ACHN (cell line): ENCODE data around the gene DEDD2.
"Not testable (repeated sequence)": the region's sequence is repeated elsewhere in the genome, so short reads cannot be mapped to it uniquely, and the experiment has no call there.

Experiments
- DNase-seq: peaks from one replicate; pipeline ENCODE4 v3.0.0-alpha.2; 2015
- in situ Hi-C: cut with HindIII; loops from 2 replicates; pipeline ENCODE4 v1.10.0; 2017; ENCODE audit warnings: low sequenced_read_pairs, low pct_ligation_motif_present, low pct_unique_long_range_greater_than_20kb

The DEDD2 gene, protein sequence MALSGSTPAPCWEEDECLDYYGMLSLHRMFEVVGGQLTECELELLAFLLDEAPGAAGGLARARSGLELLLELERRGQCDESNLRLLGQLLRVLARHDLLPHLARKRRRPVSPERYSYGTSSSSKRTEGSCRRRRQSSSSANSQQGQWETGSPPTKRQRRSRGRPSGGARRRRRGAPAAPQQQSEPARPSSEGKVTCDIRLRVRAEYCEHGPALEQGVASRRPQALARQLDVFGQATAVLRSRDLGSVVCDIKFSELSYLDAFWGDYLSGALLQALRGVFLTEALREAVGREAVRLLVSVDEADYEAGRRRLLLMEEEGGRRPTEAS

DNA sequence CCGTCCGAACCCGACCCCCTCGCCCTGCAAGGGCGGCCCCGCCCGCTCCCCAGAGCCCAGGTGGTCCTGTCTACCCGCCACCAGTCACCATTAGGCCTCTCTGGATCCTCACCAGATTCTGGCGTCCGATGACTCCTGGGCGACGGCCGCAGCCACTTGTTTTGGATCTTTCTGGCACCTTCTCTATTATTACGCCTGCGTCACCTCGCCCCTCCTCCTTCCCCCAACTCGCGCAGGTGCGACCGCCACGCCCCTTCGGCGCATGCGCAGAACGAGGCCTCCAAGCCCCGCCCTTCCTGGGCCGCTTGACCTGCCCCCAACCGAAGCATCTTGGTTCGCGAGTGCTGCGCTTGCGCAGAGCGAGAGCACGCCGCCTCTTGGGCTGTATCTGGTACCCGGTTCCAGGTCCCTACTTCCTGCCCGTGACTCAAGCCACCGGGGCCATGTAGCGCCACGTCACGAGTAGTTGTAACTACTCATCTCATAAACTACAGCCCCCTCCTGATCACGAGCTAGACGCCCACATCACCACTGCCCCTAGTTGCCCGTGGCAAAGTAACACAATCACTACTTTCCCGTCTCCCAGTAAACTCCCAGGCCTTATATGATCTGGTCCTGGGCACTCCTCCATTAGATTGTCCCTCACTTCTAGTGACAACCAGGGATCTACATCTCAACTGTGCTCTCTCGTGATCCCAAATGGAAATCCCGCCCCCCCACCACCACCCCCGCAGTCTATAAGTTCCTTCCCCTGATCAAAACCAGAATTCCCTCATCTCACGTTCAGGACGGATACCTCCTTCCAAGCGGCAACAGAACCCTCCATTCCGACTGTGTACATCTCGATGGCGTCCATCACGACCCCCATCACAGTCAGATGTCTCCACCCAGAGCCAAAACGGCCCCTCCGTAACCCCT is at the start of gene DEDD2:
TSS of gene DEDD2 (minus strand) at position 158 of the 918 bp plus-strand sequence. CDS start 670 bp downstream, outside the sequence.
- DNase-seq, result peak; percentile 93
- in situ Hi-C loops, result no loop called here

DNA sequence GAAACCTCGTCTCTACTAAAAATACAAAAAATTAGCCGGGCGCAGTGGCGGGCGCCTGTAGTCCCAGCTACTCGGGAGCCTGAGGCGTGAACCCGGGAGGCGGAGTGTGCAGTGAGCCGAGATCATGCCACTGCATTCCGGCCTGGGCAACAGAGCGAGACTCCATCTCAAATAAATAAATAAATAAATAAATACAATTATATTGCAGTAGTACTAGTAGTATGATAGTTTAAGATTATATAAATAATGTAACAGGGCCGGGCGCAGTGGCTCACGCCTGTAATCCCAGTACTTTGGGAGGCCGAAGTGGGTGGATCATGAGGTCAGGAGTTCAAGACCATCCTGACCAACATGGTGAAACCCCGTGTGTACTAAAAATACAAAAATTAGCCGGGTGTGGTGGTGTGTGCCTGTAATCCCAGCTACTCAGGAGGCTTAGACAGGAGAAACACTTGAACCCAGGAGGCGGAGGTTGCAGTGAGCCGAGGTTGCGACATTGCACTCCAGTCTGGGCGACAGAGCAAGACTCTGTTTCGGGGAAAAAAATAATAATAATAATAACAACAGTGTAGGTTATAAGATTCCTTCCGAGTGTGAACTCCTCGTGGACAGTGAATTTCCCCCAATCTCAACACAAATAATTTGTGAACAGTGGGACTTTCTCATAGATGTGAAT is 49.6 kb upstream of the DEDD2 start:
- in situ Hi-C loops, DNase-seq: not testable (repeated sequence)

DNA sequence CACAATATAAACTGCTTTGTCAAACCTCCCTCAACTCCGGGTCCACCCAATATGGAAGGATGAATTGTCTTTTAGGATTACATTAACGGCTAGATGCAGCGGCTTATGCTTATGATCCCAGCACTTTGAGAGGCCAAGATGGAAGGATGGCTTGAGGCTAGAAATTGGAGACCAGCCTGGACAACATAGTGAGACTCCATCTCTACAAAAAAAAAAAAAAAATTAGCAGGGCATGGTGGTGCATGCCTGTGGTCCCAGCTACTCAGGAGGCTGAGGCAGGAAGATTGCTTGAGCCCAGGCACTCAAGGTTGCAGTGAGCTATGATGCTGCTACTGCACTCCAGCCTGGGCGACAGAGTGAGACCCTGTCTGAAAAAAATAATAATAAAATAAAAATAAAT is 48.6 kb upstream of the DEDD2 start:
- DNase-seq, in situ Hi-C loops: not testable (repeated sequence)

- no peak for DNase-seq
- in situ Hi-C loops, result no loop called here
Observed at GRCh38 chr19:42261763-42262162, 44.3 kb upstream of the DEDD2 start.

- in situ Hi-C loops, DNase-seq: not testable (repeated sequence)
Observed at GRCh38 chr19:42257842-42258241, 40.4 kb upstream of the DEDD2 start.

DNA sequence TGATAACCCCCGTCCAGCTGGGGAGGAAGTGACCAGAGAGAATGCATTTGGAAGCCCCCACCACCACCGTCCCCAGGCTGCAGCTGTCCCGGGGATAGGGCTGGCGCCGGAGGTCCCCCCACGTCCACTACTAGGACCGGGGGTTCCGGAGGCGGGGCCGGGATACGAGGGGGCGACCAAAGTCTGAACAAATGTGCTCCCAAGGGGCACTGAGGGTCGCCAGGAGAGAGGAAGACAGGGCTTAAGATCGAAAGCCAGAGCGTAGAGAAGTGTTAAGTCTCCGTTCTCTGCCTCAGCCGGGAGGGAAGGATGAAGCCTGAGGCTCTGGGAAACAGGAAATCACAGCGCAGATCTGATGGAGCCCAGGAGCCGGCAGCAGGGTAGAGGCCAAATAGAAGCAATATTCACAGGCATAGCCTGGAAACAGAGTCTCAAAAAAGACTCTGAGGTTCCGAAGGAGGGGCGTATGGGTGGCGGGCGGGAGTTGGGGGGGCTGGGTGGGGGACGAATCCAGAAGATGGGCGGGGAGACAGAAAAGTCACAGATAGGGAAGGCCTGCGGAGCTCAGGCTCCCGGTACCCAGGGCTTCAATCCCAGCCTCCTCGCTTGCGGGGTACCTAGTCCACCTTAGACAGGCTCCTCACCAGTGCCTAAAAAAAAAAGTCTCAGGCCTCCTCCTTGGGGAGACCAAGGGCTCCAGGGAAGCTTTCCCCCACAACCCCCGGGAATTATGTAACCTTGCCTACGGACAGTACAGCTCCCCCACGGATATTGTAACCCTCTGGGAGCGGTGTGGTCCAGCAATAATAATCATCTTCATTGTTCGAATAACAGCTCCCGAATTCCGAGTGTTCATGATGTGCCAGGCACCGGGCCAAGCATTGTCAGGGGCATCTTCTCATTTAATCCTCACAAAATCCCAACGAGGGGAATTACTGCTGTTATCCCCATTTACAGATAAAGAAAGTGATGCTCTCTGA is 38.6 kb upstream of the DEDD2 start:
- in situ Hi-C loops, result no loop called here
- peak; percentile 67 for DNase-seq

DNA sequence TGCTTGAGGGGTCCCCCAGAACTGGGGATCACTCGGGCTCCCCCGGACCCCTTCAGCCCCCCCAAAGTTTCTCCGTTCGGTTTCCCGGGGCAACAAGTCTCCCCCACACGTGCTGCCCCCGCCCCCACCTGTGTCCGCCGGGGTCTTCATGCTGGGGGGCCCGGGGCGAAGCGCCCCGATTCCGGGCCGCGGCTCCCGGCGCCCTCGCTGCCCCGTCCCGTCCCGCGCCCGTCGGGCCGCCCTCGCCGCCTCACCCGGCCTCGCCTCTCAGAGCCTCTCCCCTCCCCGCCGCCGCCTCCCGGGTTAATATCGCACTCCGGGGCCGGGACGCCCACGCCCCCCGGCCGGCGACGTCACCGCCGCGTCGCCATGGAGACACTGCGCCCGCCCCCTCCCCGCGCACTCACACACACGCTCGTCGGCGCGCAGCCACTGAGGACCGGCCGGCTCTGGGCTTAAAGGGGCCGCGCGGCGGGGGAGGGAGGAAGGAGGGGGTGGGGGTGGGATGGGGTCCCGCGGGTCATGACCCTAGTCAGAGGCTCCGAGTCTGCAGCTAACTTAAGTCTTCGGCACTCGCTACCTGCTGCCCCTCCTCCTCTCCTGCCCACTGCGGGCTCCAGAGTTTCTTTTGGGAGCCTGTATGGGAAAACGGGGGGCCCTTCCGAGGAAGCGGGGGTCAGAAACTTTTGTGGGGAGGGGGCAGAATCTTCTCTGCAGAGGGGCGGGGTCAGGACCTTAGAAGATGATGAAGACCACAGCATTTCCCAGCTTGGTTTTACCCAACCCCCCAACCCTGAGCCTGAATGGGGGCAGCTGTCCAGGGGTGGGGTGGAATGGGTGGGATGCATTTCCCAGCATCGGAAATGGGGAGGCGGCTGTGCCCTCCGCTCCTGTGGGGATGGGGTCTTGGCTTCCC is 37.6 kb upstream of the DEDD2 start, which contains the start of gene ERF:
TSS of gene ERF (minus strand) at position 279 of the 916 bp plus-strand sequence. CDS start at position 150, 129 bp downstream.
- in situ Hi-C loops, result no loop called here
- DNase-seq, result peak; percentile 86

DNA sequence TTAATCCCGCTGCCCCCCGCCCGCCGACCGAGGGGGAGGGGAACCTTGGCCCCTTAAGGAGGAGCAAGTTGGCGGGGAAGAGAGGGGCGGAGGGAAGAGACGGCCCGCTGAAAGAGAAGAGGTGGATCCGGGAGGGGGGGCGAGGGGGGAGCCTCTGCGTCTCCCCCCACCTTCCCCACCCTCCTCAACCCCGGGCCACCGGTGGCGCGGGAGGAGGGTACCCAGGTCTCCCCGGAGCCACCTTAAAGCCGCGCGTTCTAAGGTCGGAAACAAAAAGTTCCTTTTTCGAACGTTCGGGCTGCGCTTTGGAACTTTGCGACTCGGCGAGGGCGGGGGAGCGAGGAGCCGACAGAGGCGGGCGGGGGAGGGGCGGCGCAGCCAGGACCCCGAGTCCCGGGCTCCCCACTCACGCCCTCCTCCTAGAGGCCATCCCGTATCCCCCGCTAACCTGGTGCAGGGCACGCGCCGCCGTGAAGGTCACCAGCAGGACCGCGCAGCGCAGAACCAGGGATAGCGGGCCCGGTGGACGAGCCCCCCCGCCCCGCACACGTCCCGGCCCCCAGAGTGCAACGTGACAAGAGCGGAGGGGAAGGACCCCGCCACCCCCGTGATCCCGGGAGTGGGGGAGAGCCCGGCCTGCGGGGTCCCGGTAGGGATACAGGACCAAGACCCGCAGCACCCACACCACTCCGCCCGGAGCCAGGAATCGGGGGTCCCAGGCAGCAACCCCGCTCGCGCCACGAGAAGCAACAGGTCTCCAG is 36.8 kb upstream of the DEDD2 start:
- DNase-seq, result peak; percentile 58
- in situ Hi-C loops, result no loop called here

DNA sequence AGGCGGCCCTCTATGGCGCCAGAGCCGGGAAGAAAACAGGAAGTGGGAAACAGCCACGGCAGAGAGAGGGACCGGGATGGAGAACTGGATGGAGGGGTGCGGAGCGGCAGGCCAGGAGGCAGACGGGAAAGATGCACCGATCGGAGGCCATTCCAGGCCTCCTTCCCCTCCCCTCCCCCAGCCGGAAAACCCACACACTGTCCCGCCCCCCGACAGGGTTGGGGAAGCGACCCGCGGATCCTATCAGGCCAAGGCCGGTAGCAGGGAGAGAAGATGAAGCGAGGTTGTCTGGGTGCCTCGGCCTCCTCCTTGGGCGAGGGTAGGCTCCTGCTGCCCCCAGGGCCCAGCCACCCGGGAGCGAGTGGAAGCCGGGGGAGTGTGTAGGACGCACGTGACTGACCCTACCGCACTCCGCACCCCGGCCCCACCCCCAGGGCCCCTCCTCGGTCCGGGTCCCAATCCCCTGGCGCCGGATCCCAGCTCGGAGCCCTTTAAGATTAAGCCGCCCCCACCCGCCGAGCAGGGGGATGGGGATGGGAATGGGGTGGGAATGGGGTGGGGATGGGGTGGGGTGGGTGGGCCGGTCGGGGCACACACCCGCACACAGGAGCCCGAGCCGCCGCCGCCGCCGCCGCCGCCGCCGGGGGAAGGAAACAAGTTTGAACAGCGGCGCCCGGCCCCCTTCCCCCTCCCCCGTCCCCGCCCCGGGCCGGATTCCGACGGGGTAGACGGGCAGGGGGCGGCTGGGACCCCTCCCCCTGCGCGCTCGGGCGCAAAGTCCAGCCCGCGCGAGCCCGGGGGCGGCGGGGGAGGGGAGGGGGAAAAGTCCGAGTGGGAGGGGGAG is 36.0 kb upstream of the DEDD2 start:
- in situ Hi-C loops, result no loop called here

DNA sequence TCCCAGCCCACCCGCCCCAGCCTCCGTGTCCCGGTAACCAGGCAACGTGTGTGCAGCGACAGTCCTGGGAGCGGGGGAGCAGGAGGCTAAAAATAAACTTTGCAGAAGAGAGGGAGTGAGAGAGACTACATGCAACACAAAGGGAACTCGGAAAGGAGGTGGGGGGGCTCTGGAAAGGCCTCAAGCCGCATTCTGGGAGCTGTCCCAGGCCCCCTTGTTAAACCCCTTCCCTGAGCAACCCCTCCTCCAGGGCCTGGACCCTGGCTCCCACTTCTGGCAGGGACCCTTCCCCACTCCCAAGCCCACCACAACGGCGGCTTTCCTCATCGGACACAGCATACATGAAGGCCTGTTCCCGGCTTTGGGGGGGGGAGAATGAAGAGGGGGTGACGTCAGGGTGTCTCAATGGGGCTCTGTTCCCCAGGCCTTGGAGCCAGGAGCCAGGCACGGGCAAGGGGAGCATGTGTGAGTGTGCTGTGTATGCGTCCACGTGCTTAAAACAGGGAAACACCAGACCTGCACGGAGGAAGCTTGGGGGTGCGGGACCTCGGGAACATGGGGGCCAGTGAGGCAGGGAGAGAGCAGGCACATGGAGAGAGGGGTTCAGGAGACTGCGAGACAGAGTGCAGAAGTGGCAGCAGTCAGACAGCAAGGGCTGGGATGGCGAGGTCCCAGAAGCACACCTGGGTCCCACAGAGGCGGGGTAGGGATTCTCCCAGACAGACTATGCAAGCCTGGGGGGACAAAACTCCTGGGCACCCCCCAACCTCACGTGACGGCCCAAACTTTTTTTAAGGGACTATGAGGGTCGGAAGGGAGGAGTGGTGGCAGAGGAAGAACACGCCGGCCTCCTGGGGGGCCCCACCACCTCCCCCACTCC is 35.1 kb upstream of the DEDD2 start:
- no peak for DNase-seq
- in situ Hi-C loops, result no loop called here

More for the DNA sequence above, 36.0 kb upstream of the DEDD2 start:
- peak; percentile 35 for DNase-seq

- in situ Hi-C loops, result no loop called here
- no peak for DNase-seq
Observed at GRCh38 chr19:42251572-42252358, 34.3 kb upstream of the DEDD2 start.

DNA sequence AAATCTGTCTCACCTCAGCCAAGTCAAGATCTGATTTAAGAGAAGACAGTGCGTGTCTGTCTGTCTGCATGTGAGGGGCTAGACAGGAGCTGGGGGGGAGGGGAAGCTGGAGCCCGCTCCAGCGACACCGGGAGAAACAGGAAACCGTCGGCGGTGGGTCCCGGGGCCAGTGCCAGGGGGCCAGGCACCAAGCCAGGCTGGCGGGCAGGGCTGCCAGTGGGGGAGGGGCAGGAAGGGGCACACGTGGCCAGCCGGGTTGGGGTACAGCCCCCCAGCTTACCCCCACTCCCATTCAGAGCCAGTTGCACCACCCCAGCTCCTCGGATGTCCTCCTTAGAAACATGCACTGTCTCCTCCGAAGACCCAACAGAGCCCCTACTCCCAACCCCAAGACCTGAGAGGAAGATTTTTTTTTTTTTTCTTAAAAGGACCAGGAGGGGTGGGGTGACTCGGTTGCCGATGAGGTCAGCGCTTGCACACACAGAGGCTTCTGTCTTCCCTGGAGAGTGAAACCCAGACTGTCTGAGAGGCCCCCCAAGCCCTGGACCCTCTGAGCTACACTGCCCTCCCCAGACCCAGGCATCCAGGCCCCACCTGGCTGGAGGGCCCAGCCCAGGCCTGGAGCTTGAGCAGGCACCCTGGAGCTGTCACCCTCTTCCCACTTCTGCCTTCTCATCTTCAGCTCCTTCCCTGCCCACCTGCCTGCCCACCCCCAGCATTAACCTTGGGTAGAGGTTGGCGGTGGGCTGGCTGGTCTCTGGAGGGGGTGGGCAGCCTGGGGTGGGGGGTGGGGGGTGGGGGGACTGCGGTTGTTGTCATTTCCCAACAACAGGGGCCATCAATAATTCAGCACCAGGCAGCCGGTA is 33.4 kb upstream of the DEDD2 start:
- no peak for DNase-seq
- in situ Hi-C loops, result no loop called here

DNA sequence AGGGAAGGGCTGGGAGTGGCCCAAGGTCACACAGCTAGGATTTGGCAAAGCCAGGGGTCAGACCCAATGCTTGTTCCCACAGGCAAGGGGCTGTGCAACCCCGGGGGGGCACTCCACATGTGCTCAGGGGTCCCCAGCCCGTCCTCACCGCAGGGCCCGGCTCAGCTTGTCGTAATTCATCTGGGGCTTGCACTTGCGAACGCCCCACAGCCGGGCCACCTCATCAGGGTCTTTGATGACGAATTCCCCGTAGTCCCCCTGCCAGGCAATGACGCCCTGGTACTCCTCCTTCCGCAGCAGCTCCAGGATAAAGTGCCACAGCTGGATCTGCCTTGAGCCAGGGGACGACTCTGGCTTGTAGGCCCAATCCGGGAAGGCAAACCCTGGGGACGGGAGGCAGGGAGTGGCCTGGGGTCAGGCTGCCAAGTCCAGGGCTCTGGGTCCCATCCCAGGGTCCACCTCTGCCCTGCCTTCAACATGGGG is 32.7 kb upstream of the DEDD2 start:
- DNase-seq, result no peak
- in situ Hi-C loops, result no loop called here
